ENCODE results near the gene TERB1.

Gene TERB1

GRCh38 chr16:66801320-66802105 lies at the start of gene TERB1:
Gene TERB1, minus strand, starts transcription at chr16:66801584. Its CDS starts 4,786 bp downstream, at chr16:66796798.
- DNase-seq, result no peak

- no peak for DNase-seq
Measured at GRCh38 chr16:66850115-66850815, 48.9 kb upstream of the TERB1 start.

DNA sequence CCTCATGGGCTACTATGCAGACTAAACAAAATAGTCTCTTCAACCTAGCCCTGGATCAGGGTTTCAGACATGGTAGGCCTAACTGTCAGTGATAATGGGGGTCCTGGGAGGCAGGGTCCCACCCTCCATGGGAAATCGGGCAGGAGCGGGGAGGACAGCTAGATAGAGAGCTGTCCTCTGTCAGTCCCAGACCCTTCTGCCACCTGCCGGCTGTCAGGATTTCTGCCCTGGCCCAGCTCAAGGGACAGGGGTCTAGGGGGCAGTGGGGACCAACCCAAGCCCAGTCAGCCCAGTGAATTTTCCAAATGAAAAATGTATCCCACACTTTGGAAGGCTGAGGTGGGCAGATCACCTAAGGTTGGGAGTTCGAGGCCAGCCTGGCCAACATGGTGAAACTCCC lies 48.2 kb upstream of the TERB1 start:
- DNase-seq, result no peak

DNA sequence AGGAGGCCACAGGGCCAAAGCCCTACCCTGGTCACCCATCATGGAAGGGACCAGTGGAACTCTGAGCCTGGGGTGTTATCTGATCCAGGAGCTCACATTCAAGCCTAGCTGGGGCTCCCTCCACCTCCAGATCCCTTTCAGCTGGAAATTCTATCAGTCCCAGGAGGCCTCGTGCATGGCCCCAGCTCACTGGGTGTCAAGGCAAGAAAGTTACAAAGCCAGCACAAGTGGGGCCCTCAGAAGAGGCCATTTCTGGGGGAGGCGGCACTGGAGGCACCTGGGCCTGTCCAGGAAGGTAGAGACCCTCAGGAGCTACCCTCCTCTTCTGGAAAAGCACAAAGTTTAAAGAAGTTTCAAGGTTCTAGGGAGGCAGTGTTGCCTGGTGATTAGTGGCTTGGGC lies 47.6 kb upstream of the TERB1 start:
- DNase-seq, result no peak

DNA sequence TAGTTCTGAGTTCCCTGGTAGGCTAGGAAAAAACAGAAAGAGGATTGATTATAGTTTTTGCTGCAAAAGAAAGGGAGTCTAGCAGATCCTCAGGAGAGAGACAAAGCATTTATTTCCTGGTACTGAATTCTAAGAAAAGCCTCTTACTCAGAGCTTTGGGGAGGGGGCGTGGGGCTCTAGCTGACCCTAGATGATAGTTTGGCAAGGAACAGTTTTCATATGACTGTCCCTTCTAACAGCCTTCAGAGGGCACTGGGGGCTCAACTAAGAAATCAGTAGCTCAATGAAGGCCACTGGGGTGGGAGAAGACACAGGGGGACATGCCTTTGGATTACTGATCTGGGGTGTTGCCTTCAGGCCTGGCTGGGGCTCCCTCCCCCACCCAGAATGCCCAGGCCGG lies 46.8 kb upstream of the TERB1 start:
- no peak for DNase-seq

GRCh38 chr16:66847533-66848067 lies 46.2 kb upstream of the TERB1 start:
- no peak for DNase-seq

DNA sequence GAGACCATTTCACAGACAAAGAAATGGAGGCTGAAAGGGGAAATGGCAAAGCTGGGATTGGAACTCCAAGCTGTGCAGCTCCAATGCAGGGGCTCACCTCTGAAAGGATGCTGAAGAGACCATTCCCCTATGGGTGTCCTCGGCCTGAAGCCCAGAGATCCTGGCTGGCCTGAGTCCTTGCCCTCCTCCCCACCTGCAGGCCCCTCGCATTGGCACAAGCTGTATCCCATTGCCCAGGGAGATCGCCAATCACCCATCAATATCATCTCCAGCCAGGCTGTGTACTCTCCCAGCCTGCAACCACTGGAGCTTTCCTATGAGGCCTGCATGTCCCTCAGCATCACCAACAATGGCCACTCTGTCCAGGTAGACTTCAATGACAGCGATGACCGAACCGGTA lies 45.4 kb upstream of the TERB1 start:
- DNase-seq, result no peak

DNA sequence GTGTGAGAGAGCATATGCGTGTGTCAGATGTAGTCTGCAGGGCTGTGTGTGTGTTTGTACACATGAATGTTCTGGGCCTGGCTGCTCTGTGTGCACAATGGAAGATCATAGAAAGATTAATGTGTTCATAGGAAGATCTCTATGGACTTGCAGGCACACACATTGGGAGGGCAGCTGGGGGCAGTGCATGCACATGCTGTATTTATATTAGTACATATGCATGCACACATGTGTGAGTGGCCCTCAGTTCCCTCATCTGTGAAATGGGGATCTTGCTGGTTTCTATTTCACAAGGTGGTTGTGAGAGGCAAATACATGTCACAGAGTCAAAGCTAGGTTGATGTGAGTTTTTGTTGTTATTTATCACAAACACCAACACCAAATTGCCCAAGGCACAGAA lies 44.9 kb upstream of the TERB1 start:
- no peak for DNase-seq

- no peak for DNase-seq
Measured at GRCh38 chr16:66845791-66846221, 44.4 kb upstream of the TERB1 start.

DNA sequence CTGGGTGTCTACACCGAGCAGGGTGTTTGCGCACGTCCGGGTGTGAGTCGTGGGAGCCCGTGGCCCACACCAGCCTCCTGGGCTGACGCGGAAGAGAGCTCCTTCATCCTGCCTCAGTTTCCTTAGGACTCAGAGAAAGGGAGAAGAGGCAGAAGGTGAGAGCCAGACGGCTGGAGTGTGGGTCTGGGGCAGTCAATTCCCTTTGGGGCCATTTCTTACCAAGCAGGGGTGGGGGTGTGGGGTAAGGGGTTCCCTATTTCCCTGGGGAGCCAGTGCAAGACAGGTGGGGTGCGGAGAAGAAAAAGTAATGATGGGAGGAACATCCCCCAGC lies 43.7 kb upstream of the TERB1 start:
- no peak for DNase-seq

DNA sequence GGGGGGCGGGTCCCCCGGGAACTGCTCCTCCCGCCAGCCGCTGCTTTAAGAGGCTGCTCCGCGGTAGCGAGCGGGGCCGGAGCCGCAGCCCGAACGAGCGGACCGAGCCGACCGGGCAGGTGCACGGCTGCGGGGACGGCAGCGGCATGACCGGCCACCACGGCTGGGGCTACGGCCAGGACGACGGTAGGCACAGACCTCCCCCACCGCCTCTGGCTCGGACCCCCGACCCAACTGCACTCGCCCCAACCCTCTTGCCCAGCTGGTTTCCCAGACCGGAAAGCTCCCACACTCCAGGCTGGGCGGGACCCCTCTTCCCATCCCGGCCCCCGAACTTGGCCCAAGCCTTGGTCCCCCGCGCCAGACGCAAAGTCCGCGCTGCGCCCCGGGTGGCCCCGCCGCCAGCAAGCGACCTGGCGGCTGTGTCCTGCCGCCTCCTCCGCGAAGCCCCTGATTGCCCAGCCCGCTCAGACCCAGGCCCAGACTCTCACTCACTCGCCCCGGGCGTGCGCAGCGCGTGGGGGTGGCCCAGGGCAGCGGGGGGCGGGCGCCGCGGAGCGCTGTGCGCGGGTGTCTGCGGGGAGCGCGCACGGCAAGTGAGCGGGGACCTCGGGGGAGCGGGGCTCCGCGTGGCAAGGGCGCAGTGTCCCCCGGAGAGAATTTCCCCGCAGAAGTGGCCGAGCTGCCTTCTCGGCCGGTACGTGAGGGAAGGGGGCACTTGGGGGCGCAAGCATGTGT lies 43.1 kb upstream of the TERB1 start, which contains the start of gene CA7:
Gene CA7 (plus strand): TSS at position 73 of the 738 bp plus-strand sequence. CDS start 74 bp downstream, at position 147.
- no peak for DNase-seq

- no peak for DNase-seq
Measured at GRCh38 chr16:66844009-66844341, 42.6 kb upstream of the TERB1 start.

GRCh38 chr16:66843191-66843590 lies 41.8 kb upstream of the TERB1 start:
- DNase-seq, result no peak

DNA sequence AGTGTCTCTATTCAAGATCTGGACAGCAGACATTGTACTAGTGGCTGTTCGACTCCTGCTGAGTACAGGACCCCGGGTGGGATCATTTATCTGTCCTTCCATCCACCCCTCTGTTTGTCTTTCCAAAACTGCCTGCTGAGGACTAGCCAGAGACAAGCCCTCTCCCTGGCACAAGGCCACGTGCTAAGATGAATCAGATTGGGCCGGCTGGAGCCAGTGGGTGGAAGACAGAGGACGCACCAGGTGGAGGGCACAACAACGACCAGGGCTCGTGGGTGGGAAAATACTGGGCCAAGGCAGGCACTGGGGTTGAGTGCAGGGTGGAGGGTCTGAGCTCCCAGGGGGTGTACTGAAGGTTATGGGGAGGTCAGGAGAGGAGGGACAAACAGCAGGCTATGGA lies 41.4 kb upstream of the TERB1 start:
- no peak for DNase-seq

GRCh38 chr16:66841366-66841765 lies 40.0 kb upstream of the TERB1 start:
- DNase-seq, result no peak

DNA sequence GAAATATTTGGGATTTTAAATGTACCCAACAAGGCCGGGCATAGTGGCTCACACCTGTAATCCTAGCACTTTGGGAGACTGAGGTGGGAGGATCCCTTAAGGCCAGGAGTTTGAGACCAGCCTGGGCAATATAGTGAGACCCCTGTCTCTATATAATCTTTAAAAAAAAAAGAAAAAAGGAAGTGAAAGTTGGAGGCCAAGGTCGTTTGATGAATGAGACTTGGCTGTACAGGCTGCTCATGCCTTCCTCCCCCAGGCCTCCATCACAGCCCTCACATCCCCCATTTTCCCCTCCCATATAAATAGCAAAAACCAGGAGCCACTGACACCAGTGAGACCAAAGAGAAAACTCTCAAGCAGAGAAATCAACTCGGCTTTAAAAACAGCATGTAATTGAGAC lies 39.5 kb upstream of the TERB1 start:
- no peak for DNase-seq

- DNase-seq, result no peak
Measured at GRCh38 chr16:66834746-66835145, 33.4 kb upstream of the TERB1 start.

- no peak for DNase-seq
Measured at GRCh38 chr16:66832661-66833305, 31.4 kb upstream of the TERB1 start.

GRCh38 chr16:66832190-66832589 lies 30.8 kb upstream of the TERB1 start:
- DNase-seq, result no peak

DNA sequence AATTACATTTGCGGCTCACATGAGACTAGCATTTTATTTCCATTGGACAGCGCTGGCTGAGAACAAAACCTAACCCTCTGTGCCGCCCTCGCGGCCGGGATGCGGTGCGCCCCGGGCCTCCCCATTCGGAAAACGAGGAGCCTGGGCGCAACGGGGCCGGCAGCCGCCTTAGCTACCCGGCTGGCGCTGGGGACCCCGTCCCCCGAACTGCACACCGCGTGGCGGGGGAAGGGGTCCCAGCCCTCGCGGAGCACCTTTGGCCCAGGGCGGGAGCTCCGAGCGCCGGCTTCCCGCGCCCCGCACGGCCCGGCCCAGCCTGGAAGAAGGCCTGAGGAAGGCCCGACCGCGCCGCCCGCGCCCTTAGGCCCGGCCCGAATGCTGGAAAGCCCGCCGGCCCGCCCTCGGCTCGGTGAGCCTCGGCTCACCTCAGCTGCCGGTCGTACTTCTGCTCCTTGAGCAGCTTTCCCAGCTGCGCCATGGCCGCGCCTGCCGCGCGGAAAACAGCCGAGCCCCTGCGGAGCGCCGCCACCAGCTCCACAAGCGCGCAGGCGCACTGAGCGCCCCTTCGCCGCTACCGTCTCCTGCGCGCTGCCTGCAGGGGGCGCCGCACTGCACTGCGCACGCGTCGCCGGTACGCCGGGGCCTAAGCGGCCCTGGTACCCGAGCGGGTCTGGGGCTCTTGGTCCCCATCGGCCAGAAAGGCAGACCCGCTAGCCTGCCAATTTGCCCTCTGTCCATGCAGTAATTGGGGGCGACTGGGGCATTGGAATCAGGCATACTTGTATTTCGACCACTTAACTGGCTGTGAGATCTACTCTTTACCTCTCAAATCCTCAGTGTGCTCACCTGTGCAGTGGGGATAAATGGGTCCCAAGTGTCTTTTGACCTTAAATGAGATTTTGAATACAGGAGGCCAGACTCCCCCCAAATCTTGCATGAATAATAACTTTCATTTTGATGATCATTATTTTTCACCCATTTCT lies 29.3 kb upstream of the TERB1 start, which contains the start of gene NAE1:
Gene NAE1 (minus strand): TSS at position 555 of the 983 bp plus-strand sequence. CDS start 77 bp downstream, at position 478.
- DNase-seq, result peak; percentile 92

DNA sequence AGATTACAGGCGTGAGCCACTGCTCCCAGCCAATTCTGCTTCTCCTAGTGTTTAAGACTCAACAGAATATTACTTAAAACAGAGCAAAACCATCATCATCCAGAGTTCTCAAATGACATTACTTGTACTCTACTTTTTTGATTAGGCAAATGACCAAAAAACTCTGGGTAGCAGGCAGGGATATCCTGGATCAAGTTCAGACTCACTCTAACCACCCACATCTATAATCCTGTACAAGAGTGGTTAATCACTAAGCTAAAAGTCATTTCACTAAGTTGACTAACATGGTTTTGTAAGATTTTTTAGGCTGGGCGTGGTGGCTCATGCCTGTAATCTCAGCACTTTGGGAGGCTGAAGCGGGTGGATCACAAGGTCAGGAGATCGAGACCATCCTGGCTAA lies 22.6 kb upstream of the TERB1 start:
- DNase-seq, result no peak

DNA sequence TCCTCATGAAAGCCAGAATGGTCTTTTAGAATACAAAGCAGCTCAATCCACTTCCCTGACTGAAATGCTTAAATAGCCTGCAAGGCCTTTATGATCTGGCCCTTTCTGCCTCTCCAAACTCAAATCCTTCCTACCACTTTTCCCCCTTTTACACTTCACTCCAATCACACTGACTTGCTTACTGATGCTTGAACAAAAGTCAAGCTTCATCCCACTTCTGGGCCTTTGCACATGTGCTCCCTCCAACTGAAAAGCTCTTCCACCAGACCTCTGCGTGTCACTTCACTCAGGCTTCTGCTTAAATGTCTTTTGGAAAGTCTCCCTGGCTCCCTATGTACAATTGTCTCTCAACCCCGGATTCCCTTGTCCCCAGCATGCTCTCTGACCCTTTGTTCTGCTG lies 13.3 kb upstream of the TERB1 start:
- no peak for DNase-seq

Measured in CD4-positive, alpha-beta T cell treated with Interleukin-12 subunit alpha and Interleukin-12 subunit beta, for 1 hour (primary cell).